Testis (tissue), 2 donors: ENCODE measurements around the gene KLHL6.

Experiments used
- POLR2A ChIP-seq: fragments of 450-650 bp; IDR thresholded peaks from one replicate; pipeline ENCODE4 v1.6.1; 2017; ENCODE audit warnings: antibody characterized with exemption, mild to moderate bottlenecking, moderate library complexity
- TF ChIP-seq, protein P1 (sequence below), 3 experiments: fragments of 450-650 bp in 2 of 3; fragments of 200-600 bp in 1 of 3; sonication (generic) in 1 of 3; IDR thresholded peaks; one replicate each; pipeline ENCODE4 v1.5.1; 2016 to 2019; ENCODE audit warnings: antibody characterized with exemption in 3 of 3, mild to moderate bottlenecking in 2 of 3, moderate library complexity in 1 of 3

DNA sequence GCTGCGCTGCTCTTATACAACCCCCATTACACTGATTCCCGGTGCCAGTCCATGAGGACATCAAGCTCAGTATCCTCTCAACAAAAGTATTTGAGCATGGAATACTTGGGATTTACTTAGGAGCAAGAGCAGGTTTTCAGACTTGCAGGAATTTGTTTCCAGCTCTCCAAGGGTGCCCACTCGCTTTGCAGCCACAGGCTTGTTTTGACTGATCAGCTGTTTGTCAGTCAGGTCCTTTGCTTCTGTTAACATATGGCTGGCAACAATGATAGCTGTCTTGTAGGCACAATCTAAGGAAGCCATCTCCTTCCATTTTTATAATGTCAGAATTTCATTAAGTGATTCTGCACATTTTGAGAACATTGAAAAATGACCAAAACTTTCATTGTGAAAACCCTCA, 88.9 kb downstream of the KLHL6 start:
- TF ChIP-seq, protein P1, sequence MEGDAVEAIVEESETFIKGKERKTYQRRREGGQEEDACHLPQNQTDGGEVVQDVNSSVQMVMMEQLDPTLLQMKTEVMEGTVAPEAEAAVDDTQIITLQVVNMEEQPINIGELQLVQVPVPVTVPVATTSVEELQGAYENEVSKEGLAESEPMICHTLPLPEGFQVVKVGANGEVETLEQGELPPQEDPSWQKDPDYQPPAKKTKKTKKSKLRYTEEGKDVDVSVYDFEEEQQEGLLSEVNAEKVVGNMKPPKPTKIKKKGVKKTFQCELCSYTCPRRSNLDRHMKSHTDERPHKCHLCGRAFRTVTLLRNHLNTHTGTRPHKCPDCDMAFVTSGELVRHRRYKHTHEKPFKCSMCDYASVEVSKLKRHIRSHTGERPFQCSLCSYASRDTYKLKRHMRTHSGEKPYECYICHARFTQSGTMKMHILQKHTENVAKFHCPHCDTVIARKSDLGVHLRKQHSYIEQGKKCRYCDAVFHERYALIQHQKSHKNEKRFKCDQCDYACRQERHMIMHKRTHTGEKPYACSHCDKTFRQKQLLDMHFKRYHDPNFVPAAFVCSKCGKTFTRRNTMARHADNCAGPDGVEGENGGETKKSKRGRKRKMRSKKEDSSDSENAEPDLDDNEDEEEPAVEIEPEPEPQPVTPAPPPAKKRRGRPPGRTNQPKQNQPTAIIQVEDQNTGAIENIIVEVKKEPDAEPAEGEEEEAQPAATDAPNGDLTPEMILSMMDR (IDR thresholded peaks at IDR 0.05) = no peak
- no peak for TF ChIP-seq POLR2A
